ENCODE data around the gene SLC10A1.

SLC10A1 gene

DNA sequence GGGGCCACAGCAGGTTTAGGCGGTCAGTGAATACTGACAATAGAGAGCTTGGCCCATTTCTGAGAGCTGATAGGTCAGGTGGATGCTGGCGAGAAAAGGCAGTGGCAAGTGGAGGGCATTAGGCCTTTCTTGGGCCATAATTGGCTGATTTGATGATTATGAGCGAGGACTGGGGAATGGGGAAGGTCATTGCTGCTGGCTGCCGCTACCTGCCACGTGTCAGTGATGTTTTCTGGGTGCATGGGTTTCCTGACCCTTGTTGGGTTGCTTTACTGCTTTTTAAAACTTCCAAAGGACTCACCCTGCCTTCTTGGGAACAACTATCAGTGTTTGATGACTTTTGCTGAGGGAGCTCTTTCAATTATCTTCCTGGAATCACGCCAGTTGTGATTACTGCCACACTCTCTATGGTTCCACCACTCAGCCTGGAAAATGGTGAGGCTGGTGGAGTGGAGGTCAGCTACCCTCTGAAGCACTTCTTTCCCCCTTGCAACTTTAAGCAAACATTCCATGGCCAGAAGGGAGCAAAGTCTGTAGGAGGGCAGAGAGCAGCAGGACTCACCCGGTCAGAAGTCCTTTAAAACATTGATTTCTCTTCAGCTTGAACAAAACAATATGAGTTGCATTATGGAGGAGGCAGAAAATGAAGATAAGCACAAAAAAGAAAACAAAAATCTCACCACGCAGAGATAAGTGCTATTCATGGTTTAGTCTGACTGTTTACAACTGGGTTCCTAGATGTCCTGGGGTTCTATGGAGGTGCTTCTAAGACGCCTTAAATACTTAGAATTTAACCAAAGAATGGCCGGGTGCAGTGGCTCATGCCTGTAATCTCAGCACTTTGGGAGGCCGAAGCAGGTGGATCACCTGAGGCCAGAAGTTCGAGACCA, 12.1 kb upstream of the SLC10A1 start:
- no peak for DNase-seq (ENCODE audit: low read depth)

DNA sequence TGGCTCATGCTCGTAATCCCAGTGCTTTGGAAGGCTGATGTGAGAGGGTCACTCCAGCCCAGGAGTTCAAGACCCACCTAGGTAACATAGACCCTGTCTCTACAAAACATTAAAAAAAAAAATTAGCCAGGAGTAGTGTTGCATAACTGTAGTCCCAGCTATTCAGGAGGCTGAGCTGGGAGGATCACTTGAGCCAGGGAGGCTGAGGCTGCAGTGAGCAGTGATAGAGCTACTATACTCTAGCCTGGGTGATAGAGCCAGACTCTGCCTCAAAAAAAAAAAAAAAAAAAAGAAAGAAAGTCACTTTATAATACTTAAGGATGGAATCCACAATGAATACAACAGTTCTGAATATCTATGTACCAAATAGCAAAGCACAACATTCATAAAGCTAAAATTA, 10.2 kb upstream of the SLC10A1 start:
- no peak for DNase-seq (ENCODE audit: low read depth)

DNA sequence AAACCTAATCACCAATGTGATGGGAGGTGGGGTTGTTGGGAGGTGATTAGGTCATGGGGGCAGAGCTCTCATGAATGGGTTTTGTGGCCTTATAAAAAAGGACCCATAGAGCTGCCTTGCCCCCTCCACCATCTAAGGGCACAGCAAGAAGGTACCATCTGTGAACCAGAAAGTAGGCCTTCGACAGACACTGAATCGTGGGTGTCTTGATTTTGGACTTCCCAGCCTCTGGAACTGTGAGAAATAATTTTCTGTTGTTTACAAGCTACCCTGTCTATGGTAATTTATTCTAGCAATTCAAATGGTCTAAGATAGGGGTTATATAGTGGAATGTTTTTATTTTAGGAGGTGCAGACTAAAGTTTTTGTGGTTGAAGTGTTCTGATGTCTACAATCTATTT, 7.9 kb upstream of the SLC10A1 start:
- DNase-seq (ENCODE audit: low read depth): no peak

DNA sequence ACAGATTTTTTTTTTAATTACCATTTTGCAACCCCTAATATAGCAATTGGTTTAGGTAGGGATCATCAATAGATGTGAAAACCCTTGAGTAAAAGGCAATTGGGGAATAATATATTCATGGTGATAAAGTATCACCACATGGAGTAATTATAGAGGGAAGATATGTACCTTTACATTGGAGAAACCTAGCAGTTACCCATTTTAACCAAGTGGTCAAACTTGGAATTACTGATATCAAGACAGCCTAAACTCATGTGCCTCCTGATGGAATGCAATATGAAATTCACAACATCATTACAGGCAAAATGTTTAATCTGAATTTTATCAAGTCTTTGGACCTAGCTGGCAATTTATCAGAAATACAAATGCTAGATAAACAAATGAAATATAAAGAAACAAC, 6.7 kb upstream of the SLC10A1 start:
- DNase-seq (ENCODE audit: low read depth): no peak

DNA sequence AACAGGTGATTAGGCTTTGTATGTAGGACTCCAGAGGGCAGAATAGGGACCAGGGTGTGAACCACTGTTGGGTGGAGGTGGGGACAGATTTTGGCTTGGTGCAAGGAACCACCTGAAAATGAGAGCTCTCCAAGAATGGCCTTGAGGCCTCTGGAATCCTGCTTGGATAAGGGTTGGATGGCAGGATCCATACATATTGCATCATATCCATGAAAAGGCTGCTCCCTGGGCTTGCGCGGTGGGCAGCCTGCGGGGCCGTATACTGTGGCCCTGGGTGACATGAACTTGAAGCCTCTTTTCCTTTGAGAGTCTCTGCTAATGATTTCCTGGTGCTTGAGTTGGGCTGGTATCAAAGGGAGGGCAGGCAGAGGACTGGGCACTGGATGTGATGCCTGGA, 1.3 kb upstream of the SLC10A1 start:
- DNase-seq (ENCODE audit: low read depth): no peak

DNA sequence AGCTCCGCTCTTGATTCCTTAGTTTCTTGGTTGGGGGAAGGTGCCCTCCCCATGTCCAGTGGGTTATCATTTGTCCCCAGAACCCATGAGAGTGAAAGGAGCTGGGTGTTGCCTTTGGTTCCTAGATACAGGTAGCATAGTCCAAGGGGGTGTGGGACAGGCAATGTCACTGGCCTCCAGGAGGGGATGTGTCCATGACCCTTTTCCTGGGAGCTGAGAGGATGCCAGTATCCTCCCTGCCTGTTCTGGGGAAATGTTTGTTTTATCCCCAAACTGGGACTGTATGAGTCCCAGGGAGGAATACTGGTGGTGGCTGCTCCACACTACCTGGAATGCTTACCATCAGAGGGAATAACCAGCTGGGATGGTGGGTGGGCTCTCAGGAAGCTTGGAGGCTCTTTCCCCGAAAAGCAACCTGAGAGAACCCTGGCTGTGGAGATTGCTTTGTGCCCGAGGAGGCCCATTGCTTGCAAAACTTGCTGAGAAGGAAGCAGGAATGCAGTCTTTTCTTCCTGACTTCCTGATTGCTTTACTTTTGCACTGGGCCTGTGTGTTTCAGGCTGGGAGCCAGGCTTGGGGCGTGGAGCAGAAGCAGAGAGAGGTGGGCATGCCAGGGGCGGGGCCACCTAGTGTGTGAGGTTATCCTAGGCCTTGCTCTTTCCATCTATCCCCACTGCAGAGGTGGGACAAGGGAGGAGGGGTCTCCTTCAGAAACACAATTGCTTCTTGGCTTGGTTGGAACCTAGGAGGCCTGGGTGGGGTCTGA, 715 bp upstream of the SLC10A1 start:
- no peak for DNase-seq (ENCODE audit: low read depth)

DNA sequence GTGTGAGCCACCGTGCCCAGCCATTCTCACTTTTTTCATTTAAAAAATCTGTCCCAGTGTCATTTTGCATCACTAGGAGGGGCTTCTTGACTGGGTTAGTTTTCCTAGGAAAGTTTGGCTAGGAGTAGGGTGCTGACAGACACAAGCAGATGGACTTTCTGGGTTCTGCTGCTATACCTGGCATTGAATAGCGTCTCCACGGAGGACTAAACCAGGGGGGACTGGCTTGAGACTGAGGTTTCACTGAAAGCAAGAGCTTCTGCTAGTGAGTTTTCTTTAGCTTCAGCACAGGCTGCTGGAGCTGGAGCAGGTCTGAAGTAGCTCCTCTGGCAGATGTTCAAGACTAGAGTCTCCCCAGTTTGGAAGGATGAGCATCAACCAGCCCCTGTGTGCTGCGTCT, 1.4 kb downstream of the SLC10A1 start:
- no peak for DNase-seq (ENCODE audit: low read depth)

DNA sequence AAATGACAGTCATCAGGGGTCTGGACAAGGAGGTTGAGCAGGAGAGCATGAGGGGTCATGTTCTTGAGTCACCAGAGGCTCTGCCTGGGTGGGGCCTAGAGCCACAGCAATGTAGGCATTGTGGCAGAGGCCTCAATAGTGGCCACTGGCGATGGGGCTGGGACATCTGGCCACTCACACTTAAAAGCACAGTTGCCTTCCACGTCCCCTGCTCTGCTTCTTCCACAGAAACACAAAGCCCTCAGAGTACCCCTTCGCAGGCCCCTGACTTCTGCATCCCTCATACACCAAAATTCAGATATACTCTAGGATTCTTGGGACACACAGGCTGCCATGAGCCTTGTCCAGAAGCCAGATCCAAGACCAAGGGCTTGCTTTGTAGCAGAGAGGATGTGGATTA, 2.2 kb downstream of the SLC10A1 start:
- DNase-seq (ENCODE audit: low read depth): no peak

DNA sequence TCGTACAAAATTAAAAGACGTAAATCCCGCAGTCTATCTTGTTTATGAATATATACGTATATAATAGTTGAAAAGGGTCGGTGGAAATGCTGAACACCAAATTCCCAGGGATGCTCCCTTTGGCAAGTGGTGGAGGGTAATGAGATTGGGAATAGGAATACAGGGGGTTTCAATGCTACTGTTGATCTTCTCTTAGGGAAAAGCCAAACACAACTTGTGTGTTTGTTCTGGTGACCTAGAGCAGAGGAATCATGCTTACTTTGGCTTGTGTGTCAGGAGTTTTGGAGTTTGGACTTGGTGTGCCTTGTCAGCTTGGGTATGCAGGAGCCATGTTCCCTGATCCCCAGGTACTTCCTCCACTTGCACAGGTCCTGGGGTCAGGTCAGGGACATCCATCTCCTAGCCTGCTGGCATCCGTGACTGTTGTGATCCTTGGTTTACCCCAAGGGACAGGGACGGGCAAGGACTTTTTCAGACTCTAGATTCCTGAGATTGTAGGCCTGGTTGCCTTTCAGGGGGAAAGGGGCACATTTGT, 4.1 kb downstream of the SLC10A1 start:
- no peak for DNase-seq (ENCODE audit: low read depth)

DNA sequence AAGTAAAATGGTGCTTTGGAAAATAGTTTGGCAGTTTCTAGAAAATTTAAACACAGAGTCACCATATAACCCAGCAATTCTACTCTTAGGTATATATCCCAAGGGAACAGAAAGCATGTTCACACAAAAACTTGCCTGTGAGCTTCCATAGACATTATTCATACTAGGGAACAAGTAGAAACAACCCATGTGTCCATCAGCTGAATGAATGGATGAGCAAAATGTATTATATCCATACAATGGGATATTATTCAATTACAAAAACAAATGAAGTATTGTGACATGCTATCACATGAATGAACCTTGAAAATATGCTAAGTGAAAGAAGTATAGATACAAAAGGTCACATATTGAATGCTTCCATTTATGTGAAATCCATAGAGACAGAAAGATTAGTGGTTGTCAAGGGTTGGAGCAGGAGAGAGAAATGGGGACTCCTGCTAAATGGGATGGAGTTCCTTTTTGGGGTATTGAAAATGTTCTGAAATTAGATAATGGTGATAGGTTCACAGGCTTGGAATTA, 7.9 kb downstream of the SLC10A1 start:
- DNase-seq (ENCODE audit: low read depth): no peak

DNA sequence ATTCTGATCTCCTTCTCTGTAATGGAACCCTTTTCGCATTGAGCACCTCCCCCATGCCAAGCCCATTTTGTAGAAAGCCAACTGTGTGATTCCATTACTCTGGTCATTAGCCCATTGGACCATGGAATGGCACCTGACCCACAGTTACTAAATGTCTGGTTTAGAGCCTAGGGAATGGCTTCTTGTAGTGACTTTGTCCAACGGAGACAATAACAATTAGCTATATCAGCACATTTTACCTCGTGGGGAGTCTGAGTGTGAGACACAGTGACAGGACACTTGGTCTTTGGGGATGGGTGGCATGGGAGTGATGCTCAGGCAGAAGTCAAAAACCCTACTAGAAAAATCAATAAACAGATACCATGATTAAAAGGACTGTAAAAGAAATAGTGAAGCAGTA, 10.4 kb downstream of the SLC10A1 start:
- no peak for DNase-seq (ENCODE audit: low read depth)

DNA sequence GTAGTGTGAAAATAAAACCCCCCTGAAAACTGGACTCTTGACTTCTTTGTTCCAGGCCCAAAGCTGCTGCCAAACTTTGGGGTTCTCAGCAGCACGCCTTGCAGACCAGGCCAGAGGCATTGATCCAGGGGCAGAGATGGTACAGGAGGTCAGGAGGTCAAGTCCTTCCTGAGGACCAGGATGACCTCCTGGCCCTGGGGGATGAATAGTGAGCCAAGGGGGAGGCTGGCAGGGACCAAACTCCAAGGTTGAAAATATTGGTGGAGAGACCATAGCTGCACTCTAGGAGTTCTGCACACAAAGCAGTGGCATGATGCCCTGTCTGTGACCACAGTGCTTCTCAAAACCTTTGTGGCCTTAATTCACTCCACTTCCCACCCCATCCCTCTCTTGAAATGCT, 12.1 kb downstream of the SLC10A1 start:
- DNase-seq (ENCODE audit: low read depth): no peak

DNA sequence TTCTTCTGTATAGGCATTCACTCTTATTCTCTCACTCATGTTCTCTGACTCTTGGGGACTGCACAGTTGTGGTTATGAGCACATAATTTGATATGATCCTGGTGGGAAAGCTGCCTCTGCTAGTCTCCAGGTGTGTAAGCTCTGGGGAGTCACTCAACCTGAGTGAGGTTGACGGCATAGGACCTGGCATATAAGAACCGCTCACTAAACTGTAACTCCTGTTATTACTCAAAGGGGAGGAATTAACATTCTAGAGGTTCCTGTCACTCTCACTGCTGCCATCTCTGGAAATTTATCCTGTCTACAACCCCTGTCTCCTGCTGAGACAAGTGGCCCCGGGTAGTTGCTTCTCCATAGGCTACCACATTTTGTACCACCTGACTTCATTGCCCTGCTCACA, 16.1 kb downstream of the SLC10A1 start:
- no peak for DNase-seq (ENCODE audit: low read depth)

DNA sequence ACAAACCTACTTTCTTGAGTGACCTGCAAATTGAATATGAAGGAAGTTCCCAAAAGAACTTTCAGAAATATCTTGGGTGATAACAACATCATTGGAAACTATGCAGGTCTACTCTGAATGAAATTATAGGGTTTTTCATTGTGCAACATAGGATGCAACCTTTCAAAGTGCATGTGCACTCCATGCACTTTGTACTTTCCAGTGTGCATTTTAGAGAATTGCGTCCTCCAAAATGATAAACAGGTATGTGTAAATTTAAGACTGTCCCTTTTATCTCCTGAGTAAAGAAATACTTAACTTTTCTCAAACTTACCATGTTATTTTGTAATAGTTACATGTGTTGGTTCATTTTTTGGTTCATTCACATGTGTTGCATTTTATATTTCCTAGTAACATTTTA, 16.9 kb downstream of the SLC10A1 start:
- no peak for DNase-seq (ENCODE audit: low read depth)

DNA sequence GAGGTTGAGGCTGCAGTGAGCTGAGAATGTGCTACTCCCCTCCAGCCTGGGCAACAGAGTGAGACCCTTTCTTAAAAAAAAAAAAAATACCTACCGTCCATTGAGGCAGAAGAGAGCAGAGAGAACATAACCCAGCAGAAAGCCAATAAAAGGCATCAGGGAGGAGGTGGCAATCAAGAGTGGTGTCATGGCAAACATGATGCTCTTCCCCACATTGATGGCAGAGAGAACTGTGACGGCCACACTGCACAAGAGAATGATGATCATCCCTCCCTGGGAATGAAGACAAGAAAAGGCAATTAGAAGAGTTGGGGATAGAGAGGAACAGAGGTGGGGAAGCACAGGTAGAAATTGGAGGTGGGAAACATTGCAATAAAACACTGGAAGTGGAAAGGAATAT, 18.0 kb downstream of the SLC10A1 start:
- DNase-seq (ENCODE audit: low read depth): no peak

DNA sequence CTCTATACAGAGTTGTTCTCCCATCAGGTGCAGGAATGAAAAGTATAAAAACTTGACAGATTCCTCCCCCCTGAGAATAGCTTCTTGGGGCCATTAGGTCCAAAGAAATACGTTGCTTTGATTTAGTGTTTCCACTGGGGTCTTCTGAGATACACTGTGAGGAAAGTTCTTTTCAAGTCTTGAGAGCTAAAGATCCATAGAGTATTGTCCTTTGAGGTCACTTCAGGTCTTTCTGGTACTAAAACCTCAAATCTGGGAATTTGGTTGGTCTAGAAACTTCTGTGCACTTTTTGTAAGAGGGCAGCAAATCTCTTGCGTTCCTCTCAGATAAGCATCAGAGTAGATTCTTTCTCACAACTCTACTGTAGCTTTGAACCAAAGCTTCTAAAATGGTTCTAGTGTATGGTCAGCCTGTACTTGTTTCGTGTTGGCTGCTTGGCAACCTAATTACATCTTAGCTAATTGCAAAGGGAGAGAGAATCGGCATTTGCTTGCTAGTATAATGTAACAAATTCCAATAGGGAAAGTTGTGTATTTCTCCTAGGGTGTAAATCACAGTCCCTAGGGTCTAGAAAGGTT, 20.1 kb downstream of the SLC10A1 start:
- DNase-seq (ENCODE audit: low read depth): no peak

DNA sequence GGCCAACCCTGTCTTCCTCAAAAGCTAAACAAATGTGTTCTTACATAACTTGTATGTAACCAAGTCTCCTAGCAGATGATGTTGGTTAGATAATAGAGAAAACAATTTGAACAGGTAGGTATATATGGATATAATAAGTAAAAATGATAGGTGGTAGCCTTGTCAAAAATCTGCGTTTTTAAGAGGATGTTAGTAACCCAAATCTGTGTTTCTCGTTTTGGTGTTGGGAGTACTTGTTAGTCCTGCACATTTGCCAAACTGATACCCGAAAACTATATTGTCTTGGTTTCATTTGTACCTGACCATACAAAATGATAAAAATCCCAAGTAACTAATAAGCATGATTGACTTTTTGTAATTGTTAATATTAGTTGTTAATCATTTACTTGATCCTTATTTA, 22.0 kb downstream of the SLC10A1 start:
- no peak for DNase-seq (ENCODE audit: low read depth)

DNA sequence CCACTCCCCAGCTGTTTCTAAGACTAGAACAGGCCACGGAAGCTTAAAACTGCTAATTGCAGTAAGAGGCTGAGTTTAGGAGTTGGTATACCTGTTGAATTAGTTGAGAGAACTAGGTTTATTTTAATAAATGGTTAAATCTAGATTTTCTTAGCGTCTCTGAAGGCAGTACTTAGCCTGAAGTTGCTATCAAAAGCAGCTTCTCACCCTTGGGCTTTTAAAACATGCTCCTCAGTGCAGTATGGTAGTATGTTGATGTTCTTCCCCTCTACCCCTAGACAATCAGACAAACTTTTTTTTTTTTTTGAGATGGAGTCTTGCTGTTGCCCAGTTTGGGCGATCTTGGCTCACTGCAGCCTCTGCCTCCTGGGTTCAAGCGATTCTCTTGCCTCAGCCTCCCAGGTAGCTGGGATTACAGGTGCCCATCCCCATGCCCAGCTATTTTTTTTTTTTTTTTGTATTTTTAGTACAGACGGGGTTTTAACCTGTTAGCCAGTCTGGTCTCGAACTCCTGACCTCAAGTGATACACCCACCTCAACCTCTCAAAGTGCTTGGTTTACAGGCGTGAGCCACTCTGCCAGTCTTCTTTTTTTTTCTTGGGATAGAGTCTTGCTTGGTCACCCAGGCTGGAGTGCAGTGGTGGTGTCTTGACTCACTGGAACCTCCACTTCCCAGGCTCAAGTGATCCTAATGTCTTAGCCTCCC, 23.3 kb downstream of the SLC10A1 start:
- no peak for DNase-seq (ENCODE audit: low read depth)

DNA sequence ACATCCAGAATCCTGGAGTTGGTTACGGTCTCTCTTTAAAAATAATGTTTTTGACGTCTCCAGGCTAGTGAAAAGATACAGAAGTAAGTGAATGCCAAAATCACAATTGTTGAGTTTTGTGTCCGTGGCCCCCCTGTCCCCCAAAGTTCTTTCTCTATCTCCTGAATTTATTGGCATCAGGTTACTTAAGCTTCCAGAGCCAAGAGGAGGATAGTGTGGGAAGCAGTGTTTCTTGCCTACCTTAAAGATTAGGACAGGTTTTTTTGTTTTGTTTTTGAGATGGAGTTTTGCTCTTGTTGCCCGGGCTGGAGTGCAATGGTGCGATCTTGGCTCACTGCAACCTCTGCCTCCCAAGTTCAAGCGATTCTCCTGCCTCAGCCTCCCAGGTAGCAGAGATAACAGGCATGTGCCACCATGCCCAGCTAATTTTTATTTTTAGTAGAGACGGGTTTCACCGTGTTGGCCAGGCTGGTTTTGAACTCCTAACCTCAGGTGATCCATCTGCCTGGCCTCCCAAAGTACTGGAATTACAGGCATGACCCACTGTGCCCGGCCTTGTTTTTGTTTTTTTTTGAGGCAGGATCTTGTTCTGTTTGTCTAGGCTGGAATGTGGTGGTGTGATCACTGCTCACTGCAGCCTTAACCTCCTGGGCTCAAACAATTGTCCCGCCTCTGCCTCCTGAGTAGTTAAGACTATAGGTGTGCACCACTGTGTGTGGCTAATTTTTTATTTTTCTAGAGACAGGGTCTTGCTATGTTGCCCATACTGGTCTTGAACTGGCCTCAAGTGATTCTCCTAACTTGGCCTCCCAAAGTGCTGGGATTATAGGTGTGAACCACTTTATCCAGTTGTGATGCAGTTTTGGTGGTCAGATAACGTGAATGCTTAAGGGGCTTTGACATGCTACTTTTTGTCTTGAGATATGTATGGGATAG, 24.7 kb downstream of the SLC10A1 start:
- no peak for DNase-seq (ENCODE audit: low read depth)

DNA sequence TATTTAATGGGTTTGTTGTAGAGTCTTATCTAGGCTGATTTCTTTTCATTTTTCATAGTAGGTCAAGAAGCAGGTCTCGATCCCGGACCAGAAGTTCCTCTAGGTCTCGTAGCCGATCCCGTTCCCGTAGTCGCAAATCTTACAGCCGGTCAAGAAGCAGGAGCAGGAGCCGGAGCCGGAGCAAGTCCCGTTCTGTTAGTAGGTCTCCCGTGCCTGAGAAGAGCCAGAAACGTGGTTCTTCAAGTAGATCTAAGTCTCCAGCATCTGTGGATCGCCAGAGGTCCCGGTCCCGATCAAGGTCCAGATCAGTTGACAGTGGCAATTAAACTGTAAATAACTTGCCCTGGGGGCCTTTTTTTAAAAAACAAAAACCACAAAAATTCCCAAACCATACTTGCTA, 25.9 kb downstream of the SLC10A1 start:
- no peak for DNase-seq (ENCODE audit: low read depth)

DNA sequence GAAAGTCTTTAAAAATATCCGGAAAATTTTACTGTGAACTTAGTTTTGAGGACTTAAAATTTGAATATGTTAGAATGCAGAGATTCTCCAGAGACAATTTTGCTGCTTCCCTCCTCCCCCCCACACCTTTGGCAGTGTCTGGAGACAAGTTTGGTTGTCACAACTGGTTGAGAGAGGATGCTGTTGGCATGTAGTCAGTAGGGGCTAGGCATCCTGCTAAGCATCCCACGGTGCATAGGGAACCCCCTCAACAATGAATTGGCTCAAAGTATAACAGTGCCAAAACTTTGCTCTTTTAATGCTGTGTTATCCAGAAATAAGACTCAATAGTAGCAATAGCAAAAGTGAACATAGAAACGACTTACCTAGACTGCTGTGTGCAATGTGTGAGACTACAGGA, 26.5 kb downstream of the SLC10A1 start:
- DNase-seq (ENCODE audit: low read depth): no peak

Data from CMK (cell line).